OCI-M1 (cell line): Measurements from ENCODE around the gene CDH23.
"Not testable (repeated sequence)": the region's sequence is repeated elsewhere in the genome, so short reads cannot be mapped to it uniquely, and the experiment has no call there.

Experiments used
- DNase-seq: peaks from one replicate; lab custom pipeline; 2025; lab: John Stamatoyannopoulos, UW

The CDH23 gene

DNA sequence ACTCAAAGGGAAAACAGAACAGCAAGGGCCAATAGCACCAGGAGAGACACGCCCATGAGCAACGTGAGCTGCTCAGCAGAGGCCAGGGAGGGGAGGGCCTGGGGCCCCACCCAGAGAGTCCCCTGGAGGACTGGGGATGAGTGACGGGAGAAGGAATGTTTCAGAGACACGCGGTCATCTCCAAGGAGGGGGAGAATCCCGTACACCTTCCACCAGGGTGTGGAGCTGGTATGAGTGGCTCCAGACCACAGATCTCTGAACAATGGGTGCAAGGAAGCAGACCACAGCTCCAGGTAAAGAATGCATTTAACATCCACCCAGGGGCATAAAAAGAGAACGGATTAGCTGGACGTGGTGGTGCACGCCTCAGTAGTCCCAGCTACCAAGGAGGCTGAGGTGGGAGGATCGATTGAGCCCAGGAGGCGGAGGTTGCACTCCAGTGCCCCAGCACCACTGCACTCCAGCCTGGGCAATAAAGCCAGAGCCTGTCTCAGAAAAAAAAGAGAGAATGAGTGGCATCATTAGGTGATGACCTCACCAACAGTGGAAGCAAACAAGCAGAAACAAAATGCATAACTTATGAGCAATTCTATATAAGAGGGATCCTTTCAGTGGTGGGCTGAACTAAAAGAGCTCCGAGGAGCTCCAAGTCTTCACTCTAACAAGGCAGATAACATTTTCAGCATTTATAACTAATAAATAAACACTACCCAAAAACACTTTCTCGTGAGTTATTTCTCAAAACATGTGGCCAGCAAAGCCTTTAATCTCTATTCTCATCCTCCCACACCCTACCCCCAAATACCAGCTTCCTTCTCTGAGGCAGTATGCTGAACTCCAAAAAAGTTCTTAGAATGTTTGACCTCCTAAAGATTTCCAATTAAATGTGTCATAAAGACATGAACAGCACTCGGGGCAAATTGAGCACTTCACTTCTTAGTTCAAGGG is 441.8 kb downstream of the CDH23 start:
- peak; percentile 24 for DNase-seq

- DNase-seq = peak; percentile 25
These were observed 443.6 kb downstream of the CDH23 start for GRCh38 chr10:71840177-71840957.

DNA sequence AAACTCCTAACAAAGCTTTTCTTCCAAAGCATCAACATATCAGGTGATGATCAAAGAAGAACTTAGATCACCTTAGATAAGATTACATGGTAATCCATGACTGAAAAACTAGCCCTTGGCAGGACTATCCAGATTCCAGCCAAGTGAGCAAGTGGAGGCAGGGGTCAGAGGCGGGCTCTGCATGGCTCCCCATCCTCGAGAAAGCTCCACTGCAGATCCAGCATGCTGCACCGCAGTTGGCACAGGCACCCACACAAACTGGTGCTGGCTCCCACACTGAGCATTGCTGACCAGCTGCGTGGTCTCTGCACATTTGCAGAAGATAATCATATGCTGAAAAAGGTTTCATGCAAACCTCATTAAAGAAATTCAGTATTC is 444.2 kb downstream of the CDH23 start:
- no peak for DNase-seq

DNA sequence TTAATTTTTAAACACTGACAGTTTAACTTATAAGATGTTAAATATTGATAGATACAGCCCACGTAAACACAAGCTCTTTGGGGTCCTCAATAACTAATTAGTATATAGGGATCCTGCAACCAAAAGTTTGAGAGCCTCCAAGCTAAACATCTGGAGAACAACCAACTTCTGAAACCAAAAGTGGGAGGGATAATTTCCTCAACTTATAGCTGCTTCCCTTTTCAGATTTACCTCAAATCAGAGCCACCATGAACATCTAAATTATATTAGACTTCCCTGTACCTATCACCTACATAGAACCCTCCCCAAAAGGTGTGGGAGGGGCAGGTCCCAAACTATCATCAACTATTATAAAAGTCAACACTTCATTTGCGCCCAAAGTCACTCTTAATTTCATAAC is 445.7 kb downstream of the CDH23 start:
- no peak for DNase-seq

DNA sequence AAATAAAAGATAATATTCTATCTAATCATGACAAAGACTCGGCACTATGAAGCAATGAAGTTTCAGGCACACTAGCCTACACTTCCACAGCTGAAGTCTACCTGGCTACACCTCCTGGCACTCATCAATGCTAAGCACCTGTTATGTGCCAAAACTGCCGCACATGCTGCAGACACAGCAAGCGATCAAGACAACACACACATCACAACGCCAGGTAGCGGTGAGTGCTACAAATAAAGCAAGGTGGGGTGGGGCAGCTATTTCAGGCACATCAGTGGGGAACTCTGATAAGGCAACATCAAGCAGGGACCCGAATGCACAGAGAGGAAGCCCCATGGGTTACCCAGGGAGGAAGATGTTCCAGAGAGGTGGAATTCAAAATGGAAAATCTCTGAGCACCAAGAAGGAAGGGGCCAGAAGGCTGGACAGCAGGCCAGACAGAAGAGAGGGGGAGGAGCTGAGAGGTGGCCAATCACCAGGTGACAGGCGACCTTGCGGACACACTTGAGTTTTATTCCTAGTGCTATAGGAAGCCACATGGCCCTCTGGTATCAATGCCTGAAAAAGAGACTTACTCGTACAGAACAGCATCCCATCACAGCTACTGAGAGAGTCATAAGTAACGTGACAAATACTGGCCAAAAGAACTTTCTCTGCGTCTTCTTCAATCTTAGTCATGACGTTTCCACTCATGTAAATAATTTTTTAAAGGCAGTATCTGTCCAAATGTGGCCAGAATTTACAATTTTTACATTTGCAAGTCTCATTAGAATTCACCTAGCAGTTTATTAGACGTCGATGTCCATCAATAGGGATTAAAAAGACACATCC is 446.4 kb downstream of the CDH23 start:
- DNase-seq = no peak

- no peak for DNase-seq
These were observed 447.4 kb downstream of the CDH23 start for GRCh38 chr10:71844084-71844483.

DNA sequence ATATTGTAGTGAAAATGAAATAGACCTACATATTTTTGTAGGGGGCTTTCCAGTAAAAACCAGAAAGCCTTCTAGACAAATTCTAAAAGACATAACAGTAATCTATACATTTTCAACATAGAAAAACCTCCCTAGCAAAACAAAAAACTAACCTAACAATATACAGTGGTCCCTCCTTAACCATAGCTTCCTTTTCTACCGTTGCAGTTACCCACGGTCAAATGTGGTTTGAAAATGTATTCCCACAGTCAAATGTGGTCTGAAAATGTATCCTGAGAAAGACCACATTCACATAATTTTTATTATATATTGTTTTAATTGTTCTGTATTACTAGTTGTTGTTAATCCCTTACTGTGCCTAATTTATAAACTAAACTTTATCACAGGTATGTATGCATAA is 448.0 kb downstream of the CDH23 start:
- DNase-seq = no peak

GRCh38 chr10:71845410-71846405 is 449.0 kb downstream of the CDH23 start:
- DNase-seq = no peak

GRCh38 chr10:71846816-71847215 is 450.1 kb downstream of the CDH23 start:
- no peak for DNase-seq

DNA sequence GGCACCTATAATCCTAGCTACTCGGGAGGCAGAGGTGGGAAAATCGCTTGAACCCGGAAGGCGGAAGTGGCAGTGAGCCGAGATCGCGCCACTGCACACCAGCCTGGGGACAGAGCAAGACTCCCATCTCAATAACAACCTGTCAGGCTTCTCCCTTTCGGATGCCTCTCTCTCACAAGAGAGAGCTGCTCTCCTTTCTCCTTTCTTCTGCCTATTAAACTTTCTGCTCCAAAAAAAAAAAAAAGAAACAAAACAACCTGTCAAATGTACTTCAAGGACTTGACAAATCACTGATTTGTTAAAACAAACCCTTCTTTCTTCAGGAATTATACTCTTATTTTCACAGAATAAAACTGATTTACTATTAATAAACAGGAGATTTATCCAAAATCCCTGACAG is 450.7 kb downstream of the CDH23 start:
- no peak for DNase-seq

DNA sequence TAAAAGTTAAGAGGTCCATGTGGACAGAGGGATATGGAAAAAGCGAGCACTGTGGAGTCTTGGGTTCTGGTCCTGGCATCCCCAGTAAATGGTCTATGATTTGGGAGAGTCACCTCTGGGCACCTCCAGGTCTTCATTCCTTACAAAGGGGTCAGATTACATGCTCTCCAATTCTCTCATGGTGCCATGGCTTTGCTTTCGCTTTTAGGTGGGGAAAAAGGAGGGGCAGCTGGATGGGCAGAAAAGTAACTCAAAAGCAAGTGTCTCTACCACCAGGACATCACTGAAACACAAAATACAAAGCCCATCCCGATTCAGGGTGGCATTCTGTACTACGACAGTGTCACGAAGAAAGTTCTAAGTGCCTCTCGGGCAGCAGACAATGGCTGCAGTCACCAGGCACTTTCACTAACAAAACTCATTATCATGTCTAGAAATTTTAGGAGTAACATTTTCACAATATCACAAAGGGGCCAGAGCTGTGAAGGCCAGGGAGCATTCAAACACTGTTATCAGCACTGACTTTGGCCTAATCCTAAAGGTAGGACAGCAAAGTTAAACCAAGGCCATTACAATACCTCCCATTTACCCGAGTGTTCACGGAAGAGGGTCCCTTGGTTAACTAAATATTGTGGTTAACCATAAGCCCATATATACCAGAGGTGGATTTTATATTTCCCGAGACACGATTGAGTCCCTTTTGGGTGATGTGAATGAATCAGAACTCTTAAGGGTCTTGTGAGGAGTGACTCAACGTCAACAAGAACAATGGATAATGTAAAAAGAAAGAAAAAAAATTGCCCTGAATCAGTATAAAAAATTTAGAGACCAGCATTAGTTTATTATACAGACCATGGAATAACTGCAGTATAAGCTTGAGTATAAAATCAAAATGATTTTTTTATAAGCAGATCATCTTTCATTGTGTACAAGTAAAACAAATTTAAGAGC is 451.9 kb downstream of the CDH23 start:
- peak; percentile 22 for DNase-seq

GRCh38 chr10:71849461-71849908 is 452.8 kb downstream of the CDH23 start:
- DNase-seq = no peak

GRCh38 chr10:71850021-71850742 is 453.5 kb downstream of the CDH23 start:
- peak; percentile 57 for DNase-seq

GRCh38 chr10:71850743-71851464 is 454.2 kb downstream of the CDH23 start, which contains the start of gene PSAP:
Gene PSAP (minus strand): TSS chr10:71851251. CDS start chr10:71851221, 30 bp downstream.
- peak; percentile 99 for DNase-seq

DNA sequence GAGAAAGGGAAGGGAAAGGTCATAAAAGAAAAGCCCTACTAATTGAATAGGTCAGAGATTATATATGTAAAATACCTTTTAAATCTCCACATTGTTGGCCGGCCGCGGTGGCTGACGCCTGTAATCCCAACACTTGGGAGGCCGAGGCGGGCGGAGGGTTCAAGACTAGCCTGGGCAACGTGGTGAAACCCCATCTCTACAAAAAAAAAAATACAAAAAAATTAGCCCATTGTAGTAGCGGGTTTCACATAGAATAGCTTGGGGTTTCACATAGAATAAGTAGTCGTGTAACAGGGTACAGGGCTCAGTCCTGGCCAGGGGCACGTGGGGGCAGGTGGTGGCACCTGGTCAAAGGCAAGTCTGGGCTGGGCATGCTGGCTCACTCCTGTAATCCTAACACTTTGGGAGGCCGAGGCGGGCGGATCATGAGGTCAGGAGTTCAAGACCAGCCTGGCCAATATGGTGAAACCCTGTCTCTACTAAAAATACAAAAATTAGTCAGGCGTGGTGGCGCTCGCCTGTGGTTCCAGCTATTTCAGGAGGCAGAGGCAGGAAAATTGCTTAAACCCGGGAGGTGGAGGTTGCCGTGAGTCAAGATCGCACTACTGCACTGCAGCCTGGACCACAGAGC is 454.9 kb downstream of the CDH23 start:
- not testable (repeated sequence) for DNase-seq

DNA sequence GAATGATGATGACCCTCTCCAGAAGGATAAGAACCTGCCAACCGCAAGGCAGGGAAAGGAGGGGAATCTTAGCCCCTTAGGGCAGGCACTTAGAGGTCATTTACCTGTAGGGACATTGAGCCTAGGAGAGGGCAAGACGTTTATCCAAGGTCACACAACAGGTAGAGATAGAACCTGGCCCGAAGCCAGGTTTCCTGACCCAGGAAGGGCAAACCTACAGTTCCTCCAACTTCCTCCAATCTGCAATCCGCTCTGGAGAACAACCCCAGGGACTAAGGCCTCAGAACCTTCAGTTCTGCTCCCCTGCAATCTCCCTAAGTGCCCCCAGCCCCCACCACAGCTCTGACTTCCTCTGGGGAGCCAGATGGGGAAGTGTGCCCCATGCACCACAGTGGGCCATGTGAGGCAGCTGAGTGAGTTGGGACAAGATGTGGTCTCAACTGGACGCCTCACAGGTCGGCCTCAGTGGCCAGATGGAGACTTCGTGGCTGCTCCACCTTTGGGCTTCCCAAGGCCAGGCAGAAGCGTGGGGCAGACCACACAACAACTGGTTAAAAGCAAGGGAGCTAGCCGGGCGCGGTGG is 455.7 kb downstream of the CDH23 start:
- peak; percentile 56 for DNase-seq

GRCh38 chr10:71854031-71854430 is 457.3 kb downstream of the CDH23 start:
- DNase-seq = peak; percentile 38
